Measurements from ENCODE around the gene UBTD2. TPM values are rescaled to one million over a fixed set of nuclear protein-coding genes. Genes with fewer than 3 reads are reported as not detected.

UBTD2 gene
- total RNA-seq, 4 donors from 2014 or later, result 14.5 to 22.1 (median 16.2) TPM

GRCh38 chr5:172303572-172304335 is 20.2 kb upstream of the UBTD2 start:
- TF ChIP-seq CTCF (IDR thresholded peaks at IDR 0.05), result no peak
- no peak for ATAC-seq (ENCODE audit: low FRiP score)

GRCh38 chr5:172303162-172303561 is 19.6 kb upstream of the UBTD2 start:
- DNase-seq (ENCODE audit: low spot score), result no peak
- no peak for TF ChIP-seq CTCF (IDR thresholded peaks at IDR 0.05)
- no peak for ATAC-seq (ENCODE audit: low FRiP score)

More at GRCh38 chr5:172303572-172304335, 20.2 kb upstream of the UBTD2 start:
- DNase-seq (ENCODE audit: low spot score), result no peak

- no peak for TF ChIP-seq CTCF (IDR thresholded peaks at IDR 0.05)
- DNase-seq (ENCODE audit: low spot score) (no peak), ATAC-seq (ENCODE audit: low FRiP score) (no peak)
These were observed 18.6 kb upstream of the UBTD2 start for GRCh38 chr5:172302047-172302710.

- DNase-seq (ENCODE audit: low spot score) (no peak), ATAC-seq (ENCODE audit: low FRiP score) (no peak)
These were observed 16.4 kb upstream of the UBTD2 start for GRCh38 chr5:172299916-172300439.

GRCh38 chr5:172294831-172295230 is 11.3 kb upstream of the UBTD2 start:
- no peak for TF ChIP-seq CTCF (IDR thresholded peaks at IDR 0.05)
- ATAC-seq (ENCODE audit: low FRiP score), result no peak

More at GRCh38 chr5:172299916-172300439, 16.4 kb upstream of the UBTD2 start:
- TF ChIP-seq CTCF (IDR thresholded peaks at IDR 0.05), result no peak

GRCh38 chr5:172293745-172294342 is 10.3 kb upstream of the UBTD2 start:
- no peak for DNase-seq (ENCODE audit: low spot score)
- no peak for ATAC-seq (ENCODE audit: low FRiP score)
- TF ChIP-seq CTCF (IDR thresholded peaks at IDR 0.05), result no peak

More at GRCh38 chr5:172294831-172295230, 11.3 kb upstream of the UBTD2 start:
- no peak for DNase-seq (ENCODE audit: low spot score)

Data from omental fat pad (tissue), 4 donors.